HFFc6 (cell line): ENCODE data around the gene TMEM187. TPM values are rescaled to one million over a fixed set of nuclear protein-coding genes. Genes with fewer than 3 reads are reported as not detected.

ENCODE experiments used
- DNase-seq: peaks from one replicate; pipeline ENCODE4 v3.0.0-alpha.2; 2018
- H3K27ac Mint-ChIP-seq: 2 replicates; pipeline ENCODE4 v1.8.0; 2020; ENCODE audit warnings: mild to moderate bottlenecking, mixed read lengths
- H3K27me3 Mint-ChIP-seq: 2 replicates; pipeline ENCODE4 v1.8.0; 2021; ENCODE audit warnings: mild to moderate bottlenecking, moderate library complexity, mixed read lengths; ENCODE audit not compliant: insufficient read depth
- H3K36me3 Mint-ChIP-seq: 2 replicates; pipeline ENCODE4 v1.8.0; 2021; ENCODE audit warnings: low read depth, mixed read lengths
- H3K4me1 Mint-ChIP-seq: 2 replicates; pipeline ENCODE4 v1.8.0; 2020; ENCODE audit warnings: low read depth, mixed read lengths
- H3K4me3 Mint-ChIP-seq: 2 replicates; pipeline ENCODE4 v1.8.0; 2020; ENCODE audit warnings: mild to moderate bottlenecking, moderate library complexity, mixed read lengths
- H3K9me3 Mint-ChIP-seq: 2 replicates; pipeline ENCODE4 v1.8.0; 2020; ENCODE audit warnings: mild to moderate bottlenecking, mixed read lengths
- total RNA-seq, 6 experiments: library from RNA; stranded (reverse); fragmentation: NEBNext Ultra II Directional; extraction: Animal tissue kit (Norgen Biotek cat#: 25700); gene quantifications; 2 replicates in 1 of 6; 3 replicates in 5 of 6; pipeline ENCODE4 v1.2.3, GENCODE V29; 2021
- TF ChIP-seq, protein P1 (sequence below): fragments of 200-600 bp; sonication (generic); IDR thresholded peaks from 2 replicates; pipeline ENCODE4 v1.5.0; 2021; ENCODE audit warnings: antibody characterized with exemption, mild to moderate bottlenecking

The TMEM187 gene
- total RNA-seq, 6 experiments from 2014 or later: 3.1 to 8.0 (median 5.7) TPM

DNA sequence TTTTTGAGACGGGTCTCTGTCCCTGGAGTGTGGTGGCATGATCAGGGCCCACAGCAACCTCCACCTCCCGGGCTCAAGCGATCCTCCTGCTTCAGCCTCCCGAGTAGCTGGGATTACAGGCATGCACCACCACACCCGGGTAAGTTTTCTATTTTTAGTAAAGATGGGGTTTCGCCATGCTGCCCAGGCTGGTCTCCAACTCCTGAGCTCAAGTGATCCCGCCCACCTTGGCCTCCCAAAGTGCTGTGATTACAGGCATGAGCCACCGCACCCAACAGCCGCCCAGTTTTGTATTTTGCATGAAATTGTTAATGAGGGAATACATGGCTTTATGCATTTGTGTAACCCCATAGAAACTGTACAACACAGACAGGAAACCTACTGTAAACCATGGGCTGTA lies 43.7 kb upstream of the TMEM187 start:
- Mint-ChIP-seq H3K4me3 (no peak overlapping the region; the same call in 1 of the 2 replicates), H3K27me3 (peaks cover under 1% of the 10 kb centered on the region; the same call in 1 of the 2 replicates), H3K36me3 (peaks cover 5% of the 10 kb centered on the region; the same call in 1 of the 2 replicates), H3K27ac (no peak overlapping the region; the same call in 1 of the 2 replicates), H3K9me3 (no peaks in the 10 kb centered on the region), H3K4me1 (peaks cover 25% of the 10 kb centered on the region)
- TF ChIP-seq, protein P1, sequence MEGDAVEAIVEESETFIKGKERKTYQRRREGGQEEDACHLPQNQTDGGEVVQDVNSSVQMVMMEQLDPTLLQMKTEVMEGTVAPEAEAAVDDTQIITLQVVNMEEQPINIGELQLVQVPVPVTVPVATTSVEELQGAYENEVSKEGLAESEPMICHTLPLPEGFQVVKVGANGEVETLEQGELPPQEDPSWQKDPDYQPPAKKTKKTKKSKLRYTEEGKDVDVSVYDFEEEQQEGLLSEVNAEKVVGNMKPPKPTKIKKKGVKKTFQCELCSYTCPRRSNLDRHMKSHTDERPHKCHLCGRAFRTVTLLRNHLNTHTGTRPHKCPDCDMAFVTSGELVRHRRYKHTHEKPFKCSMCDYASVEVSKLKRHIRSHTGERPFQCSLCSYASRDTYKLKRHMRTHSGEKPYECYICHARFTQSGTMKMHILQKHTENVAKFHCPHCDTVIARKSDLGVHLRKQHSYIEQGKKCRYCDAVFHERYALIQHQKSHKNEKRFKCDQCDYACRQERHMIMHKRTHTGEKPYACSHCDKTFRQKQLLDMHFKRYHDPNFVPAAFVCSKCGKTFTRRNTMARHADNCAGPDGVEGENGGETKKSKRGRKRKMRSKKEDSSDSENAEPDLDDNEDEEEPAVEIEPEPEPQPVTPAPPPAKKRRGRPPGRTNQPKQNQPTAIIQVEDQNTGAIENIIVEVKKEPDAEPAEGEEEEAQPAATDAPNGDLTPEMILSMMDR: no peak
- no peak for DNase-seq

DNA sequence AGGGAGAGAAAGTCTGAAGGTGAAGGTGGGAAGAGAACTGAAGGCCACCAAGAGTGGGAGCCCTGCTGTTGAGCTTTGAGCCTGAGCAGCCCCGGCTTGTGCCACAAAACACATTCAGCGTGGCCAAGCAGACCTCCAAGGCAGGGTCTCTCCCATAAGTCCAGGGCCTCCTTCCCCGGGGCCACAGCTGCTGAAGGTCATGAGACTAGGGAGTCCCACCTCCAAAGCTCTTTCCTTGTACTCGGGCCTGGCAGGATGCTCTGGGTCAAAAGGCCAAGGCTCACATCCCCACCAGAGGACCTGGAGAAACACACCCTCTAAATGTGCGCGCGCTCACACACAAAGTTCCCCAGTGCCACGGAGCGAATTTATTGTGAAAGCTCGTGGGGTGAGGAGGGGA lies 43.0 kb upstream of the TMEM187 start:
- H3K36me3 Mint-ChIP-seq: peaks cover 5% of the 10 kb centered on the region; the same call in 1 of the 2 replicates
- H3K9me3 Mint-ChIP-seq: no peaks in the 10 kb centered on the region
- no peak for DNase-seq
- TF ChIP-seq, protein P1: no peak
- no peak overlapping the region for H3K4me3 Mint-ChIP-seq
- peaks cover 2% of the 10 kb centered on the region; the same call in 1 of the 2 replicates for H3K27me3 Mint-ChIP-seq
- peaks cover 20% of the 10 kb centered on the region for H3K4me1 Mint-ChIP-seq
- peak overlapping the region; percentile 26; the same call in 1 of the 2 replicates for H3K27ac Mint-ChIP-seq

GRCh38 chrX:153930011-153930910 lies 42.3 kb upstream of the TMEM187 start:
- no peak for DNase-seq
- peaks cover 20% of the 10 kb centered on the region for H3K4me1 Mint-ChIP-seq
- H3K4me3 Mint-ChIP-seq: no peak overlapping the region
- no peaks in the 10 kb centered on the region for H3K9me3 Mint-ChIP-seq
- H3K27me3 Mint-ChIP-seq: peaks cover 2% of the 10 kb centered on the region; the same call in 1 of the 2 replicates
- peaks cover 5% of the 10 kb centered on the region; the same call in 1 of the 2 replicates for H3K36me3 Mint-ChIP-seq
- no peak overlapping the region for H3K27ac Mint-ChIP-seq
- TF ChIP-seq, protein P1: no peak

GRCh38 chrX:153931151-153931550 lies 41.4 kb upstream of the TMEM187 start:
- DNase-seq: no peak
- no peak overlapping the region for H3K27ac Mint-ChIP-seq

DNA sequence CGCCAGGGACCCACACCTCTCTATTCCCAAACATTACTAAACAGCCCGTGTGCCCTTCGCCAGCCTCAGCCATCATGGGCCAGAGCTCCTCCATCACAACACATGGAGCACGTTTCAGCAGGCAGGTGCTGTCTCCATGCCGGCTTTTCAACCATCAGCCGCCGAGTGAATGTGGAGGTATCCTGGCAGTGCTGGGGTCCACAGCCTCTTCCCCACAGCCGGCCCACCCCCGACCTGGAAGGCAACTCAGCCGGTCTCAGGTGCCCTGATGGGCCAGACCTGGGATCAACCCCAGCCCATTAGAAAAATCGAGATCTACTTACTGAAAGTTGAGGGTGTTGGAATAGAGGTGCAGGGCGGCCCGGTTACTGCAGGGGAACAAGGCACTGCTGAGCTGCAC lies 40.8 kb upstream of the TMEM187 start:
- H3K4me1 Mint-ChIP-seq: peaks cover 20% of the 10 kb centered on the region
- no peaks in the 10 kb centered on the region for H3K9me3 Mint-ChIP-seq
- peaks cover 2% of the 10 kb centered on the region for H3K27me3 Mint-ChIP-seq
- no peak overlapping the region for H3K27ac Mint-ChIP-seq
- DNase-seq: no peak
- H3K36me3 Mint-ChIP-seq: peaks cover 5% of the 10 kb centered on the region; the same call in 1 of the 2 replicates
- TF ChIP-seq, protein P1: no peak
- no peak overlapping the region for H3K4me3 Mint-ChIP-seq

More at GRCh38 chrX:153931151-153931550, 41.4 kb upstream of the TMEM187 start:
- peaks cover 5% of the 10 kb centered on the region; the same call in 1 of the 2 replicates for H3K36me3 Mint-ChIP-seq
- H3K4me1 Mint-ChIP-seq: peaks cover 20% of the 10 kb centered on the region
- H3K9me3 Mint-ChIP-seq: no peaks in the 10 kb centered on the region
- TF ChIP-seq, protein P1: no peak
- no peak overlapping the region for H3K4me3 Mint-ChIP-seq
- H3K27me3 Mint-ChIP-seq: peaks cover 2% of the 10 kb centered on the region; the same call in 1 of the 2 replicates
